GM21619 (cell line): ENCODE data around the gene MED12L.

ENCODE experiments used
- ATAC-seq: cut with Tn5 transposase; IDR thresholded peaks from one replicate; pipeline ENCODE4 v1.9.1; 2021; ENCODE audit not compliant: unreplicated experiment

MED12L gene

DNA sequence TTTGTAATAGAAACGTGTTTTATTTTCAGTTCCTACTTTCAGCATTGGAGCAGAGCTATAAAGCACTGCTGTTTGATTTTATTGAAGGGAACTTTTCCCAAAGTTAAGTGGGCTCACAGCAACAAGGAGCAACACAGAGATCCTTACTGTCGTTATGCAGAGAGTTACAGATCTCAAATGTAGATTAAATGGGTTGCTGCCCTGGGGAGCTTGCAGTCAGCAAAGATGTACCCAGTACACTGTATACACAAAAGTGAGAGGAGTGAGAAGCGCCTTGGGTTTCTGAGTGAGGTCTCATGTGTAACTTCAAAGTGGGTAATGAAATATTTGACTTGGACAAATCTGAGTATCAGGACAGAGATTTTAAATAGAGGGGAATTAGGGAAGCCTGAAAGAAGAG is 47.7 kb downstream of the MED12L start:
- ATAC-seq = no peak

DNA sequence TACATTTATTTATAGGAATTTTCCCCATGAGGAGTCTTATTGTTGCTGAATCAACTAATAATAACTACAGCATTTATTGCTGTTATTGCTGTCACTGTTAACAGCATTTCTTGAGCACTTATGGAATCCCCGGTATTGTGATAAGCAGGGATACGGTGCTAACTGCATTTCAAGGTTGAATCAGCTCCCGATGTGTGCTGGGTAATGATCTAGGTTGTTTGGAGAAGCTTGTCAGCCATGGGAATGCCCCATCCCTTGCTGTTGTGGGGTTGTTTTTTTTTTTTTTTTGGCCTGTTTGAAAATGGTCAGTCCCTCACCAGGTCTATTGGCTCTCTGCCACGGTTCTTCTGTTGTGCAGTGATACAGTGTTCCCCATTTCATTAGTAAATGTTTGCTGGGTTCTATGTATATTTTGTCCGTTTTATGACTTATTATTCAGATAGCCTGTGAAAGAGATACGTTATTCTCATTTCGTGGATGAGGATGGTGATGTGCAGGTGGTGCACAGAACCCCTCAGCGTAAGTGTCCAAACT is 48.5 kb downstream of the MED12L start:
- no peak for ATAC-seq

DNA sequence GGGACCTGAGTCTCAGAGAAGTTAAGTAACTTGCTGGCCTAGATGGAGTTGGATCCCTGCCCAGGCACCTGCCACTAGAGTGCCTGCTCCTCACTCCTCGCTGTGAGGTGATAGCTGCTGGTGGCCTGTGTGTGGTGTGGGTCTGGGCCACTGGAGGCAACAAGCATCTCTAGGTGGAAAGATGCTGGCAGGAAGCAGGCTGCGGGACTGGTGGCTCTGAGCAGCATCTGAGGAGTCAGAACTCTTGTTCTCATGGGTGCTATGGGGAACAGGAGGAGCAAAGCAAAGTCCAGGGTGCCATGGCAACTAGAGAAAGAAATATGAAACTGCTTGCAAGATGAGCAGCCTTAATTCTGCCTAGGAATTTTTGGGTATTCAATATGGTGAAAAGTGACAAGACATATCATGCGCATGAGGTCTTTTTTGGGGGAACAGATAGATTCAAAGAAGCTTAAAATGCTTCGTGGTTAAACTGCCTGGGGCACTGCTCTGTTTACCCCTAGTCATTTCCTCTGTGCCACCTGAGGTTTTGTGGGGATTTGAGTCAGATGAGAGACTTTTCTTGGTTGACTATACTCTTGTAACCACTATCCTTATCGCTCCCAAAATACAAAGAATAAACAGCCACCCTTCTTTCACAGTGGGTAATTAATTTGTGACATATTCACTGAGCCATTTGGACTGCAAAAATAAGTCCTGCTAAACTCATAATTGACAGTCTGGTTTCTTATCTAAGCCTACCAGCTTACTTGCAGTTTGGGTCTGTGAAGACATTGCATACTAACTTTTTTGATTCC is 50.3 kb downstream of the MED12L start:
- peak; percentile 51 for ATAC-seq

DNA sequence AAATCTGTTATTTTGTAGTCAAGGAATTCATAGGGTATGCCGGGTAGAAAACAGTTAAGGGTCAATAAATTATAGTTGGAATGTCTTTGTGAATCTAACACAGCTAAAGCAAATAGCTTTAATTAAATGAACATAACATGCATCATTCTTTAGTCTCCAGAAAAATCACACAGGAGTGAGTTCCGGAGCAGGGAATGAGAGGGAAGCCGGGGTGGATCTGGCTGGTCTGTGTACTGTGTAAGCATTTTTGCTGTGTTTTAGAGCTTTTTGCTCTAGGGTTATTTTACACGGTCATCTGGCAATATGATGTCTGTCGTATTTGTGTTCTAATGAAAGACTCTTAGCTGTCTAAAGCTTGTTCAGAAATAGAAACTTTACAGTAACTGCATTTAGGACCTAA is 57.5 kb downstream of the MED12L start:
- ATAC-seq = no peak

DNA sequence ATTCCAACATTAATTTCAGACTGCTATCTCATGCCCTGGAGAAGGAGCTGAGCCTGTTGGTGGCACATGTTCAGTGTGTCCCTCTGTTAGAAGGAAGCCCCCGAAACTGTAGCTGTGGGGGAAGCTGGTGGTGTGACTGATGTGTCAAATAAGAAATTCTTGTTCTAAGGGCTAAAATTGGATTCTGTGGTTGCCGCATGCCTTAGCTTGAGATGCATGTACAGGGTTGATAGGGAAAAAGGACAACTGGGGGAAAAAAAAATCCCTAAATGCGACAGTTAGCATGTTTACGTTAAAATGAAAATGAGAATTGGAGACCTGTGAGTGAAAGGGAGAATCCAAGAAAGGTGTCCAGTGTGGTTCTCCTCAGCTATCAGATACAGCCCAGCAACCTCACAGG is 58.6 kb downstream of the MED12L start:
- ATAC-seq = no peak

DNA sequence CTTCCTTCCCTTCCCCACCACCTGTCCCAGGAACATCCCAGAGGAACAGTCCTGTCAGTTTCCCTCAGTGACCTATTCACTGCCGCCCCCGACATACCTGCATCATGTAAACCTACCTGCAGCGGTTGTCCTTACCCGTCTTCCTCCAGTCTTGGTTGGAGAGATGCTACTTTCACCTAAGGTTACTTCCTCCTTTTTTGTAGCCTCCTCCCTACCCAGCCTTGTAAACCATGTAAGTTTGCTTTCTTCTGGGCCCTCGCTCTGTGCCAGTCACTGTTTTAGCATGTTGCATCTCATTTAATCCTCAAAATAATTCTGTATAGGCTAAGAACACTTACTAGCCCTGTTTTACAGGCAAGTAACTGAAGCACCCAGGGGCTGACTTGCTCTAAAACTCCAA is 59.3 kb downstream of the MED12L start:
- ATAC-seq = no peak

DNA sequence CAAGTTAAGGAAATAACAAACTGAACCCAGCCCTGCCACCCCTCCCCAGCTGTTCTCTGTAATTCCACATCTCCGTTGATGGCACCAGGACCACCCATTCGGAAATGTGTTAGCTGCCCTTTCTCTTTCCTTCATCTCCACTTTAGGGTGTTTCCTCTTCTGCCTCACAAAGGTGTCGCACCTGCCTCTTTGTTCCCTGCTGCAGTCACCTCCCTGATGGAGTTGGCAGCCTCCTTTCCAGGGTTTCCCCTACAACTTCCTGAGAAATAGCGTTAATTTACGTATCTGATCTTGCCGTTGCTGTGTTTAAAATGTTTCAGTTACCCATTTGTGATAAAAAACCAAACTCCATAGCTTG is 60.2 kb downstream of the MED12L start:
- no peak for ATAC-seq

DNA sequence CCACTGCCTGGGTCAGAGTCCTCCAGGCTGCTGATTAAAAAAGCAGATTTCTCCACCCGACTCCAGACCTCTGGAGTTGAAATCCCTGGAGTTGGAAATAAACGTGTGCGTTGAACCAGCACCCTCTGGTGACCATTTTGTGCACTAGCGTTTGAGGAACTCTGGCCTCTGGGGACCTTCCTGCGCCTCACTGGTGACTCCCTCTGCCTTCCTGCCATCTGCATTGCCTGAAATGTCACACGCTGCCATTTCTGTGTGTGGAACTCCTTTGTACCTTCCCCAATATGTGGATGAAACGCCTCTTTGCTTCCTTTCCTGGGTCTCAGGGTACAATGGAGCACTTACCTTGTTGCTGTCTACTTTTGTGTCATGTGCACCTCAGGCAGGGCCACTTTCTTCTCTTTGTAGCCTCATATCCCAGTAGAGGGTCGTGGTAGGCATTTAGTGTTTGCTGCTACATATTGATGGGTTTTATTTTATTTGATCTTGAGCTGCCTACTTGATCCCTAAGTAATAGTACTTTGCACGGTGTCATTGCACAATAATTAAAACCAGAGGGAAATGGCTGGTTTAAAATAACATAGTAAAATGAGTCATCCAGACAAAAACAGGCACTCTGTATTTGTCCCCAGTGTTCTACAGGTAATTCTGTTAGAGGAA is 60.7 kb downstream of the MED12L start:
- ATAC-seq = peak; percentile 96

DNA sequence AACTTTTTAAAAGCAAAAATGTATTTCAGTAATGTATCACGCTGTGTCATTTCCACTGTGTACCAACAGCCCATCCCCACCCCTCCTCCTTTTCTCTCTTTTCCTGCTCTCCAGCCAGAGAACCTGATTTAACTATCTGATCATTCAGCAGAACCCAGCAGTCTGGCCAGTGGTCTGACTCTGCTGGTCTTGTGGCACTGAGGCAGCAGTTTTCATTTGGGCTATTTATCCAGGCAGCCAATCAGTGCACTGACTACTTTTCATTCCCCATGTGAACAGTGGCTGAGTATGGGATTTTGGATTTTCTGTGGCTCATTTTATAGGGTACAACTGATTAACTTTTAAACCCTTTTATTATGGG is 61.2 kb downstream of the MED12L start:
- no peak for ATAC-seq

DNA sequence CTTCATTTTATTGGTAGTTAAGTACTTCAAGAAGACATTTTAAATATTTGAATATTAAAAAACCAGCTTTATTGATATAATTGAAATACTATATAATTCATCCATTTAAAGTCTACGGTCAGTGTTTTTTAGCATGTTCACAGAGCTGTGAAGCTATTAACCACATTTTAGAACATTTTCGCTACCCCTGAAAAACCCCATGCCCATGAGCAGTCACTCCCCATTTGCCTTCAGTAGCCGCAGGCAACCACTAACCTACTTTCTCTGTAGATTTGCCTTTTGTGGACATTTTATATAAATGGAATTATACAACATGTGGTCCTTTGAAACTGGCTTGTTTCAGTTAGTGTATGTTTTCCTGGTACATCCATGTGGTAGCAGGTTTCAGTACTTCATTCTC is 61.8 kb downstream of the MED12L start:
- no peak for ATAC-seq

DNA sequence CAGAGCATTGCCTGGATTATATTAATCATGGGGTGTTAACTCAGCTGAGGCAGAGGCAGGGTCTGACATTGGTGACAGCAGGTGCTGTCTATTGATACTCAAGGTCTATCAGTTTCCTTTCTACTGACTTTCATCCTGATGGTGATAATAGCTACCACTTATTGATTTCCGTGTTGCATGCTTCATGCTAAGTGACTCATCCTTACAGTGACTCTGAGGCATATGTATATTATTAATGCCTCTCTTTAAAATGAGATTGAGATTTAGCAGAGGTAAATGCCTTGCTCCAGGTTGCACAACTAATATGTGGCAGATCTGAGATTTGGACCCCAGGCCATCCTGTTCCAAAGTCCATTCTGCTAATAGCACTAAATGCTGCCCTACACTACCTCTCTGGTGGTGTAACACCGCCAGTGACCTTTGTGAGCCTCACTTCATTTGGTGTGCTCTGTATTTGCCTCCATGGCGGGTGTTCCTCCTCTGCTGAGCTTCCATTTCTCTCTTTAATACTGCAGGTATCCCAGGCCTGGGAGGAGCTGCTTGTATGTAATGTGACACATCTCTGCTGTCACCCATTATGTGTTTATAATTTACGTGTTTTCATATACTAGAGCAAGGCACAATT is 67.1 kb downstream of the MED12L start:
- no peak for ATAC-seq

DNA sequence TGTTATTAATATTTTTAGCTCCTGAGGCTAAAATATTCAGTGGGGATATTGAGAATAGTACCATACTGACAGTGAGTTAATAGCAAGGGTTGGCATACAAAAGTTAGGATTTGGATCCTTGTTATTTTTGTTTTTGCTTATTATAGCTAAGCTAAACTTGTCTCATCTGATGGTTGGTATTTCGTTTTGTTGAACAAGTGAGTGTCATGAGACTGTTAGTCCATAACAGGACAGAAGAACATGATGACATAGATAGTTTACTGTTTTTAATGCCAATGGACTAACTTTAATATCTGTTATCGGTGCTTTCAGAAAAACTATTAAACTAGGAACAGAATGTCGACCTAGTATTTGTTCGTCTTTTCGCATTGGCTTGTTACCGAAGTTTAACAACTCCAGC is 69.1 kb downstream of the MED12L start:
- no peak for ATAC-seq

DNA sequence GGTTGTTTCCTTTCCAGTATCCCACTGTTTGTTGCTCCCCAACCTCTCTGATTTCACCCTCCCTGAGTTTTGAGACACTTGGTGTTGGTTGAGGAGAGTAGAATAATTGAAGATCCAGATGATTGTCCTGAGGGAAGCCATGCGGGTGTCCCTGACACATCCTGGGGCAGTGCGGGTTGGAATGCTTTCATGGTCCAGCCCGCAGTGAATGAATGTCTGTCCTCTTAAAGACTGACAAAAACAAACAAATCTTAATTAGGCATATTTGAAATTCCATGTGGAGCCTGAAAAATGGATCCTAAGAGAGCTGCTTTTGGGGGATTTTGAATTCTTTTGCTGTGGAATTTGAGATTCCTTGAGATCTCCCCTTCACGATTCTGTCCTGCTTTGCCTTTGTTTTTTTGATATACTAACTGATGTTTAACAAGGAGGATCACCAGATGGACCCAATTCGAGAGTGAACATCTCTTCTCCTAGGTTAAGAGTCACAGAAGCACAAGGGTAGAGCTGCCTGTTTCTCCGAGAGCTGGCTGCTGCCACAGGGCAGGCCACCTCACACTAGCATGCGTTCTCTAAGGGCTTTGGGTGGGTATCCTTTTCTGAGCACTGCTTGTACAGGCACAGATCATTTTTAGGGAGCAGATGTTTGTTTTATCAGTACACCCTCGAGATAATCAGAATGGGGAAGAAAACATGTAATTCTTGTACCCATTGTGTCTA is 70.1 kb downstream of the MED12L start:
- no peak for ATAC-seq

DNA sequence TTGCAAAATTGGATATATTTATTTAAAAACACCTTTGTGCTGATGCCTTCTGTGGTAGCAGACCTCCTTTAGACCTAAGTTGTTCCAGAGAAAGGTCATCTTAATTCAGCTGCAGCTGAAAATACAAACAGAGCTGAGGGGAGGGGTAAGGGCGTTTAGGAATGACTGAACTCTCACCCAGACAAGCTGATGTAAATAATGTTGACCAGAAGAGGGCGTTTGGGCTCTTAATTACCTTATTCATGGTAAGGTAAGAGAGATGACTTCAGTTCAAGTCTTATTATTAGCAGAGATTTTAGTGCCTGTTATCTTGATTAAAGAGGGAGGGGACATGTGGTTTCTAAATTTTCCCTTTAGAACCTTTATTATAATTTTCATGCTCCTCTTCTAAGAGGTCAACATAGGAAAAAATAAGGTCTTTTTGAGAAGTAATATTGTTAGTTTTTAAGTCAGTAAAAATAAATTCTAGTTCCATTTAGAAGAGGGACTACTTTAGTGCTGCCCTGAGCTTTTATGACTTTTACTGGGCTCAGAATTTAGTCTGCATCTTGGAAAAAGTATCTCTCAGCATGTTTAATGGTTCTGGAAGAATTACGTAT is 71.3 kb downstream of the MED12L start:
- peak; percentile 79 for ATAC-seq

DNA sequence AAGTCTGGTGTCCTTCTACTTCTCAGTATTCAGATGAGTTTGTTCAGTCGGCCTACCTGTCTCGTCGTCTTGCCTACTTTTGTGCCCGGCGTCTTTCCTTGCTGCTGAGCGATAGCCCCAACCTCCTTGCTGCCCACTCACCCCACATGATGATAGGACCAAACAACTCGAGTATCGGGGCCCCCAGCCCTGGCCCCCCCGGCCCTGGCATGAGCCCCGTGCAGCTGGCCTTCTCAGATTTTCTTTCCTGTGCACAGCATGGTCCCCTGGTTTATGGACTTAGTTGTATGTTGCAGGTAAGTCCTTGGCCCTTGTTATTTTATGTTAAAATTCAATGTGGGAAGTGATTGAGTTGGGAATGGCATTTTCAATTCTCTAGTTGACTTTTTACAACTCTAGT is 74.3 kb downstream of the MED12L start:
- no peak for ATAC-seq

DNA sequence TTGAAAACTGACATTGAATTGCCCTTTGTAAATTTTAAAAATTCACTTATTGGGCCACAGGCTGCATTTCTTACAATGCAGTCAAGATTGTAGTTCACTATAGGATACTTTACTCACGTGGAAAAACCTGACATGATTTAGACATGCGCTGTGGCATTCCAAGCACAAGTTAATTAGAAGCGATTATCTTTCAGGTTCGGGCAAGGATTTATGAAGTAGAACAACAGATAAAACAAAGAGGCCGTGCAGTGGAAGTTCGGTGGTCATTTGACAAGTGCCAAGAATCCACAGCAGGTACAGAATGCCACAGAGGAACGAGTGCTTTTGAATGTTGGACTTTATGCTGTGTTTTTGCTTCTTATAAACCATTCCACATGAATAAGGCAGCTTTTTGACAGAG is 79.8 kb downstream of the MED12L start:
- no peak for ATAC-seq

DNA sequence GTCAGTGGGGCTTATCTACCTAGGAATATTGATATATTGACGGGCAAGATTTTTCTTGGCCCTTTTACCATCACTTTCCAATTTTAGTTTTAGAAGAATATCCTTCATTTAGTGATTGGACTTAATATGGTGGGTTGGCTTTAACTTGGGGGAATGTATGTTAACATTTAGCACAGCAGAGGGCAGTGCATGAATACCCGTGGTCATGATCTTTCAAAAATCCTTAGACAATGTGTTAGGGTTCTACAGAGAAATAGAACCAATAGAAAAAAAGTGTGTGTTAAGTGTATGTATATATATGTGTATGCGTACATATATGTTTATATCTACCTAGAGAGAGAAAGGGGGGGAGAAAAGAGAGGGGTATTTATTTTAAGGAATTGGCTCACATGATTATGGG is 80.7 kb downstream of the MED12L start:
- ATAC-seq = no peak

DNA sequence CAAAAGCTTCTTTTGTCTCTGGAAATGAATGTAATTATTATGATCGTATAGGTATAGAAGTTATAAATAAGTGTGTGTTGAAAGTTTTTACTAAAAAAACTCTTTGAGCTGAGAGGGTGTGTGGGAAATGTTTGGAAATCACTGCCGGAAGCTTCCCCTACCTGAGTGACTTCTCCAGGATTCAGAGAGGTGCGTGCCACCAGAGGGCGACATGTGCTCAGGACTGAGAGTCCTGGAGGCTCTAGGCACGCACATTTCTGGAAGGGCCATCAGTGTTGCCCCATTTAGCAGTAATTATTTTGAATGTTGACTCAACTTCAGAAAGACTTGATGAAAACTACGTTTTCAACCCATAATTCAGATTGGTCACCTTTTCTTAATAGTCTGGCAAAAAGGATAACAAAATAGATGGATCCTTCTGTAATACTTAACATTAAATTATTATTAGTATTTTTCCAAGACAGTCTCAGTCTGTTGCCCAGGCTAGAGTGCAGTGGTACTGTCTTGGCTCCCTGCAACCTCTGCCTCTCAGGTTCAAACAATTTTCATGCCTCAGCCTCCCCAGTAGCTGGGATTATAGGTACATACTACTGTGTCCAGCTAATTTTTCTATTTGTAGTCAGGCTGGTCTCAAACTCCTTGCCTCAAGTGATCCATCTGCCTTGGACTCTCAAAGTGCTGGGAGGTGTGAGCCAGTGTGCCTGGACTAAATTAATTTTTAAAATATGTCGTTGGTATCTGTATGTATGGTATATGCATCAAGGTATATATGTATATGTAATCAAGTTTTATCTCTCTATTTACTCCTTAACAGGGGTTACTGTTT is 83.0 kb downstream of the MED12L start:
- peak; percentile 56 for ATAC-seq

DNA sequence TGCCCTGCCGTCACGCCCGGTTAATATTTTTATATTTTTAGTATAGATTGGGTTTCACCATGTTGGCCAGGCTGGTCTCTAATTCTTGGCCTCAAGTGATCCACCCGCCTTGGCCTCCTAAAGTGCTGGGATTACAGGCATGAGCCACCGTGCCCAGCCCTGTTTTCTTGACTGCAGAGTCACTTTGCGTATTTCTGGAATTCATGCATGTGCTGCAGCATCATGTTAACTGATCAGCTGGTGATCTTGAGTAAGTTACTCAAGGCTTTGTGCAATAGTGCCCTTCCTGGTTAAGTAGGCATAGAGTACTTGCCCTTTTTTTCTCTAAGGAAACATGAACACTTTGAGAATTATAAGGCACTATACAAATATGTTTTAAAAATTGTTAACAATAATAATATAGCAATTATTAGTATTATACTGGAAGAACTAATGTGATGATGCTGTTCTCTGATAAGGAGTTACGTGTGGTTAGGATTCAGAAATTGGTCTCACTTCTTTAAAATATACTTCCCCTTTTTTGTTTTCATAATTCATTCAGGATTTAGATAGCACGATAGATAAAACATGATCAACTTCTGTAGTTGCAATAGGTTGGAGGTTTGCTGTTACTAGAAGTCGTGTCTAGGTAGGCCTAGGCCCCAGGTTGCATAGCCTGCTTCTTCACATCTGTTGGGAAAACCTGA is 83.9 kb downstream of the MED12L start:
- ATAC-seq = no peak
